Cardiac fibroblast (primary cell): Measurements from ENCODE around the gene KRT26.

Source experiments
- DNase-seq, 2 donors: peaks; one replicate each; pipeline versions ENCODE4 v3.0.0 to v3.0.0-alpha.2; 2010; ENCODE audit warnings: low read depth in 2 of 2
- H3K4me3 ChIP-seq, 2 donors: replicated peaks in 1 of 2; 1 replicate in 1 of 2; 2 replicates in 1 of 2; pipeline ENCODE4 v1.5.1; 2011; ENCODE audit warnings: low read depth in 2 of 2, low read length in 2 of 2, mild to moderate bottlenecking in 2 of 2, moderate library complexity in 1 of 2
- CTCF ChIP-seq: IDR thresholded peaks from one replicate; pipeline ENCODE4 v1.5.1; 2011; ENCODE audit warnings: low read depth, mild to moderate bottlenecking, low read length, inconsistent platforms

KRT26 gene

GRCh38 chr17:40772101-40772500, at the start of gene KRT26:
Gene KRT26 (minus strand): TSS chr17:40772201. CDS start chr17:40772113, 88 bp downstream.
- H3K4me3 ChIP-seq = no peak within 1 kb of the TSS
- no peak for TF ChIP-seq CTCF
- DNase-seq = no peak

- peak in 1 of 2 donors; percentile 7 for DNase-seq
- no peak overlapping the region for H3K4me3 ChIP-seq
- no peak for TF ChIP-seq CTCF
Measured at GRCh38 chr17:40821536-40821935, 49.5 kb upstream of the KRT26 start.

GRCh38 chr17:40820228-40820838, 48.3 kb upstream of the KRT26 start:
- H3K4me3 ChIP-seq = no peak overlapping the region
- no peak for TF ChIP-seq CTCF
- DNase-seq = no peak

- TF ChIP-seq CTCF = no peak
- peak; percentile 16 to 44 for DNase-seq
- H3K4me3 ChIP-seq = peak overlapping the region; percentile 50 to 62
Measured at GRCh38 chr17:40819528-40820125, 47.6 kb upstream of the KRT26 start.

- TF ChIP-seq CTCF = no peak
- H3K4me3 ChIP-seq = peak overlapping the region; percentile 57 to 62
- DNase-seq = peak; percentile 83 to 88
Measured at GRCh38 chr17:40818733-40819527, 46.9 kb upstream of the KRT26 start.

GRCh38 chr17:40818343-40818732, 46.3 kb upstream of the KRT26 start:
- H3K4me3 ChIP-seq = peak overlapping the region; percentile 57 to 62
- no peak for TF ChIP-seq CTCF
- no peak for DNase-seq
